HG03025 (cell line): Measurements from ENCODE around the gene RANBP3.

ENCODE experiments used
- ATAC-seq: cut with Tn5 transposase; IDR thresholded peaks from one replicate; pipeline ENCODE4 v1.9.1; 2021; ENCODE audit warnings: mild to moderate bottlenecking, moderate library complexity; ENCODE audit not compliant: unreplicated experiment, low FRiP score

RANBP3 gene

GRCh38 chr19:5908773-5909442, 69.0 kb downstream of the RANBP3 start:
- no peak for ATAC-seq

GRCh38 chr19:5907241-5907640, 70.7 kb downstream of the RANBP3 start:
- ATAC-seq = no peak

GRCh38 chr19:5905114-5905778, 72.7 kb downstream of the RANBP3 start:
- no peak for ATAC-seq

- ATAC-seq = peak; percentile 70
These were observed 73.4 kb downstream of the RANBP3 start, which contains the start of gene VMAC for GRCh38 chr19:5904352-5905113. TSS of gene VMAC (plus strand) at chr19:5904872. CDS start at chr19:5904891, 19 bp downstream.

- peak; percentile 34 for ATAC-seq
These were observed 74.2 kb downstream of the RANBP3 start, which contains the start of gene NDUFA11 for GRCh38 chr19:5903624-5904351. TSS of gene NDUFA11 (minus strand) at chr19:5903790. CDS start at chr19:5903708, 82 bp downstream.

- ATAC-seq = no peak
These were observed 74.8 kb downstream of the RANBP3 start for GRCh38 chr19:5903056-5903623.

GRCh38 chr19:5900976-5901375, 77.0 kb downstream of the RANBP3 start:
- no peak for ATAC-seq

- no peak for ATAC-seq
These were observed 78.0 kb downstream of the RANBP3 start for GRCh38 chr19:5899728-5900526.

- no peak for ATAC-seq
These were observed 80.6 kb downstream of the RANBP3 start for GRCh38 chr19:5897189-5897969.

- ATAC-seq = no peak
These were observed 81.4 kb downstream of the RANBP3 start for GRCh38 chr19:5896365-5897076.

- ATAC-seq = no peak
These were observed 82.0 kb downstream of the RANBP3 start for GRCh38 chr19:5895890-5896289.

- no peak for ATAC-seq
These were observed 82.5 kb downstream of the RANBP3 start for GRCh38 chr19:5895409-5895808.

GRCh38 chr19:5894704-5895349, 83.1 kb downstream of the RANBP3 start:
- ATAC-seq = no peak

- no peak for ATAC-seq
These were observed 83.8 kb downstream of the RANBP3 start for GRCh38 chr19:5893907-5894703.

- ATAC-seq = no peak
These were observed 84.5 kb downstream of the RANBP3 start for GRCh38 chr19:5893296-5893903.

- ATAC-seq = no peak
These were observed 85.1 kb downstream of the RANBP3 start for GRCh38 chr19:5892772-5893275.
